Eye (tissue), 1 donor: ENCODE measurements around the gene ST3GAL2.

Experiments
- DNase-seq: peaks from one replicate; pipeline ENCODE4 v3.0.0-alpha.2; 2015

Gene ST3GAL2

GRCh38 chr16:70437017-70437581, 1.8 kb downstream of the ST3GAL2 start:
- DNase-seq, result peak; percentile 85

GRCh38 chr16:70434484-70435260, 4.2 kb downstream of the ST3GAL2 start:
- no peak for DNase-seq

- DNase-seq, result no peak
Measured at GRCh38 chr16:70433458-70434103, 5.3 kb downstream of the ST3GAL2 start.

- no peak for DNase-seq
Measured at GRCh38 chr16:70432723-70433457, 6.0 kb downstream of the ST3GAL2 start.

GRCh38 chr16:70432356-70432722, 6.6 kb downstream of the ST3GAL2 start:
- DNase-seq, result no peak

GRCh38 chr16:70430667-70431536, 8.0 kb downstream of the ST3GAL2 start:
- DNase-seq, result peak; percentile 19

- DNase-seq, result no peak
Measured at GRCh38 chr16:70429888-70430666, 8.8 kb downstream of the ST3GAL2 start.

GRCh38 chr16:70428178-70428998, 10.5 kb downstream of the ST3GAL2 start:
- peak; percentile 88 for DNase-seq

GRCh38 chr16:70427786-70428177, 11.1 kb downstream of the ST3GAL2 start:
- no peak for DNase-seq

- no peak for DNase-seq
Measured at GRCh38 chr16:70422543-70422942, 16.4 kb downstream of the ST3GAL2 start.

GRCh38 chr16:70421473-70422311, 17.2 kb downstream of the ST3GAL2 start:
- no peak for DNase-seq

GRCh38 chr16:70421014-70421413, 17.9 kb downstream of the ST3GAL2 start:
- no peak for DNase-seq

- no peak for DNase-seq
Measured at GRCh38 chr16:70419384-70420327, 19.2 kb downstream of the ST3GAL2 start.

GRCh38 chr16:70418993-70419318, 19.9 kb downstream of the ST3GAL2 start:
- no peak for DNase-seq

- DNase-seq, result no peak
Measured at GRCh38 chr16:70418274-70418992, 20.5 kb downstream of the ST3GAL2 start.

GRCh38 chr16:70417661-70418060, 21.2 kb downstream of the ST3GAL2 start:
- no peak for DNase-seq

- no peak for DNase-seq
Measured at GRCh38 chr16:70416748-70417616, 21.9 kb downstream of the ST3GAL2 start.
